Esophagus muscularis mucosa (tissue), 3 donors: ENCODE results near the gene C11orf71.

ENCODE experiments used
- CTCF ChIP-seq, 3 experiments: fragments of 200-600 bp in 2 of 3; fragments of 450-650 bp in 1 of 3; sonication (generic) in 2 of 3; IDR thresholded peaks; one replicate each; pipeline ENCODE4 v1.5.1; 2017 to 2019; ENCODE audit warnings: antibody characterized with exemption in 3 of 3, mild to moderate bottlenecking in 2 of 3, moderate library complexity in 1 of 3
- POLR2A ChIP-seq: fragments of 450-650 bp; IDR thresholded peaks from one replicate; pipeline ENCODE4 v1.6.1; 2017; ENCODE audit warnings: antibody characterized with exemption, moderate library complexity, mild to moderate bottlenecking, low read depth

- TF ChIP-seq CTCF (IDR thresholded peaks at IDR 0.05): peak in 2 of 3 experiments; percentile 34 to 37
- TF ChIP-seq POLR2A: peak; percentile 50
Observed at GRCh38 chr11:114439229-114440120, 39.2 kb upstream of the C11orf71 start, which contains the start of gene REXO2.
